Measurements from ENCODE around the gene TMC5. TPM values are rescaled to one million over a fixed set of nuclear protein-coding genes. Genes with fewer than 3 reads are reported as not detected.

The TMC5 gene
- total RNA-seq, 1 experiment from 2014 or later, result 3.5 TPM

DNA sequence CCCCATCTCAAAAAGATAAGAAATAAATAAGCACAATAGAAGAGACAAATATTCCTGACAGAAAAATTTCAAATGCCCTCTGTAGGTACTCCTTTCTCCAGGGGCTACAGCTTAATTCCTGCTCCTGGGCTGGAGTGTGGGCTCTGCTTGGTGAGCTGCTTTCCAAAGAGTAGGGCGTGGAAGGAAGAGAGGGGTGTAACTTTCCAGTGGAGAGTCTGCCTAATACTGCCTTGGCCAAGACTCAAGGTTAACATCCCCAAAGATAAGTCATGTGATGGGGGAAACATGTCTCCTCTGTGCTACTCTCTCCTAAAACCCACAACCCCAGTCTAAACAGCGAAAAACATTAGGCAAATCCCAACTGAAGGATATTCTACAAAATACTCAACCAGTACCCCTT lies 42.7 kb downstream of the TMC5 start:
- Histone ChIP-seq H3K4me1 (ENCODE audit: insufficient read depth, low read length, poor library complexity, severe bottlenecking) (no peaks in the 10 kb centered on the region), H3K27ac (ENCODE audit: low read depth, low read length, poor library complexity, severe bottlenecking) (no peak overlapping the region), H3K4me3 (ENCODE audit: low read depth, low read length, poor library complexity, severe bottlenecking) (no peak overlapping the region), H3K9me3 (ENCODE audit: low read depth, low read length, poor library complexity, severe bottlenecking) (no peaks in the 10 kb centered on the region), H3K27me3 (replicated peaks; ENCODE audit: insufficient read depth, low read depth, low read length, poor library complexity) (no peaks in the 10 kb centered on the region), H3K36me3 (ENCODE audit: insufficient read depth, low read length, poor library complexity, severe bottlenecking) (no peaks in the 10 kb centered on the region)
- TF ChIP-seq EZH2 (IDR thresholded peaks at IDR 0.05; ENCODE audit: borderline replicate concordance, low read depth, low read length, poor library complexity, severe bottlenecking), result no peak
- no peak for TF ChIP-seq CTCF (conservative IDR thresholded peaks at IDR 0.05; ENCODE audit: low read depth, low read length)
- POLR2A ChIA-PET (ENCODE audit: low non-redundant PET), result no interaction called here
- no TSS peak for BruUV-seq (replicated peaks)
- CTCF ChIA-PET, result no interaction called here
- intact Hi-C loops (cut with micrococcal nuclease; ENCODE audit: unreplicated experiment), result no loop called here
- DNase-seq (ENCODE audit: low spot score), result no peak

DNA sequence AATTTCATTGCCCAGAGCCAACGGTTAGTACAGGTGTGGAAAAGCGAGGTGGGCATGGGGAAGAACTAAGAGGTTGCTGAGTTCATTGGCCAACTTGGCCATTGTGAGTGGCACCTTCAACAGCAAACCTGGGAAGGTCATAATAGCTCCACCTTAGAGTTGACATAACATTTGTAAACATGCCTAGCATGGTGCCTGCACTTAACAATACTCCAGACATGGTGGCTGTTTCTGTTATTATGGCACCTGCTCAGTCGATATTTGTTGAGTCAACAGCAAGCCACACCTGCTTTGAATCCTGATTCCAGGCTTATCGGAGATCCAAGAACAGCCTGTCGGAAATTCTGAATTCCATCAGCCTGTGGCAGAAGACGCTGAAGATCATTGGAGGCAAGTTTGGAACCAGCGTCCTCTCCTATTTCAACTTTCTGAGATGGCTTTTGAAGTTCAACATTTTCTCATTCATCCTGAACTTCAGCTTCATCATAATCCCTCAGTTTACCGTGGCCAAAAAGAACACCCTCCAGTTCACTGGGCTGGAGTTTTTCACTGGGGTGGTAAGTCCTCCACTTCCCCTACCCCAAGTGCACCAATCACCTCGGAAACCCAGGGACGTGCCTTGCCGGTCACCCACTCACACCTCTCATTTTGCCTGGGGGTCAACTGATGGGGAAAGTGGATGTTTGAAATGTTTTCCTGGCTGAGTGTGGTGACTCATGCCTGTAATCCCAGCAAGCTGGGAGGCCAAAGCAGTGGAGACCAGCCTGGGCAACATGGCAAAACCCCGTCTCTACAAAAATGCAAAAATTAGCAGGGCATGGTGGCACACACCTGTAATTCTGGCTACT lies 46.0 kb downstream of the TMC5 start:
- DNase-seq (ENCODE audit: low spot score), result no peak
- POLR2A ChIA-PET (ENCODE audit: low non-redundant PET), result interaction anchor here (0.6 to 0.7 kb wide), 2 partner anchors 237 to 370 kb away, joined by 4 to 10 read pairs; no protein-coding TSS in a partner anchor
- intact Hi-C loops (cut with micrococcal nuclease; ENCODE audit: unreplicated experiment), result no loop called here
- no peaks in the 10 kb centered on the region for H3K27me3 ChIP-seq (replicated peaks; ENCODE audit: insufficient read depth, low read depth, low read length, poor library complexity)
- no peaks in the 10 kb centered on the region for H3K9me3 ChIP-seq (ENCODE audit: low read depth, low read length, poor library complexity, severe bottlenecking)
- H3K36me3 ChIP-seq (ENCODE audit: insufficient read depth, low read length, poor library complexity, severe bottlenecking), result no peaks in the 10 kb centered on the region
- no peaks in the 10 kb centered on the region for H3K4me1 ChIP-seq (ENCODE audit: insufficient read depth, low read length, poor library complexity, severe bottlenecking)
- CTCF ChIA-PET, result no interaction called here
- peak overlapping the region; percentile 57 for H3K27ac ChIP-seq (ENCODE audit: low read depth, low read length, poor library complexity, severe bottlenecking)
- no peak overlapping the region for H3K4me3 ChIP-seq (ENCODE audit: low read depth, low read length, poor library complexity, severe bottlenecking)
- TF ChIP-seq EZH2 (IDR thresholded peaks at IDR 0.05; ENCODE audit: borderline replicate concordance, low read depth, low read length, poor library complexity, severe bottlenecking) (no peak), CTCF (conservative IDR thresholded peaks at IDR 0.05; ENCODE audit: low read depth, low read length) (no peak)
- BruUV-seq (replicated peaks), result no TSS peak

DNA sequence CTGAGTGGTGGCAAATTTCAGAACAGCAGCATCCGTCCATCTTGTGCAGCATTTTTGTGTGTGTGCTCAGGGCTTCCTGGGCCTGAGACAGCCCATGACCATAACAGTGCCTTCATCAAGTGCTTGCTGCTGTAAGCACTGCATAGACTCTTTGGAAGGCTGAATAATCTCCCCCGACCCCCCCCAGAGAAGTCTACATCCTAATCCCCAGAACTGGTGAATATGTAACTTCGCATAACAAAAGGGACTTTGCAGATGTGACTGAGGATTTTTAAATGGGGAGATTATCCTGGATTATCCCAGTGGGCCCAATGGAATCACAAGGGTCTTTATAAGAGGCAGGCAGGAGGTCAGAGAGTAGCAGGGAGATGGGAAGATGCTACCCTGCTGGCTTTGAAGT lies 50.6 kb downstream of the TMC5 start:
- no peaks in the 10 kb centered on the region for H3K9me3 ChIP-seq (ENCODE audit: low read depth, low read length, poor library complexity, severe bottlenecking)
- intact Hi-C loops (cut with micrococcal nuclease; ENCODE audit: unreplicated experiment), result no loop called here
- TF ChIP-seq EZH2 (IDR thresholded peaks at IDR 0.05; ENCODE audit: borderline replicate concordance, low read depth, low read length, poor library complexity, severe bottlenecking) (no peak), CTCF (conservative IDR thresholded peaks at IDR 0.05; ENCODE audit: low read depth, low read length) (no peak)
- H3K27me3 ChIP-seq (replicated peaks; ENCODE audit: insufficient read depth, low read depth, low read length, poor library complexity), result no peaks in the 10 kb centered on the region
- H3K36me3 ChIP-seq (ENCODE audit: insufficient read depth, low read length, poor library complexity, severe bottlenecking), result no peaks in the 10 kb centered on the region
- no peak for DNase-seq (ENCODE audit: low spot score)
- BruUV-seq (replicated peaks), result no TSS peak
- ChIA-PET CTCF (no interaction called here), POLR2A (ENCODE audit: low non-redundant PET) (no interaction called here)
- no peak overlapping the region for H3K4me3 ChIP-seq (ENCODE audit: low read depth, low read length, poor library complexity, severe bottlenecking)
- no peaks in the 10 kb centered on the region for H3K4me1 ChIP-seq (ENCODE audit: insufficient read depth, low read length, poor library complexity, severe bottlenecking)
- H3K27ac ChIP-seq (ENCODE audit: low read depth, low read length, poor library complexity, severe bottlenecking), result no peak overlapping the region

Measured in A673 (cell line).